GM23338 (cell line): ENCODE results near the gene ZNF512. TPM values are rescaled to one million over a fixed set of nuclear protein-coding genes. Genes with fewer than 3 reads are reported as not detected.

Experiments used
- ATAC-seq: fragments of 200-7000 bp; cut with Tn5 transposase; 3 replicates; pipeline ENCODE4 v1.9.1; 2020
- DNase-seq: peaks from one replicate; pipeline ENCODE4 v3.0.0-alpha.2; 2015; ENCODE audit warnings: low spot score
- H2AFZ ChIP-seq: fragments of 200-600 bp; sonication (generic); 2 replicates; pipeline ENCODE4 v1.8.0; 2016; ENCODE audit warnings: antibody characterized with exemption, mild to moderate bottlenecking, moderate library complexity
- H3F3A ChIP-seq: fragments of 200-600 bp; sonication (generic); replicated peaks from 2 replicates; pipeline ENCODE4 v1.8.0; 2017; ENCODE audit warnings: antibody characterized with exemption, mixed run types, low read depth
- H3K27ac ChIP-seq: fragments of 200-600 bp; sonication (generic); 2 replicates; pipeline ENCODE4 v1.6.1; 2016; ENCODE audit warnings: low read depth
- H3K27me3 ChIP-seq: fragments of 200-600 bp; sonication (generic); 2 replicates; pipeline ENCODE4 v1.8.0; 2016; ENCODE audit warnings: mild to moderate bottlenecking, mixed run types, moderate library complexity; ENCODE audit not compliant: insufficient read depth
- H3K36me3 ChIP-seq: fragments of 200-600 bp; sonication (generic); 2 replicates; pipeline ENCODE4 v1.8.0; 2016; ENCODE audit warnings: mild to moderate bottlenecking; ENCODE audit not compliant: insufficient read depth
- H3K4me1 ChIP-seq: fragments of 200-600 bp; sonication (generic); 2 replicates; pipeline ENCODE4 v1.8.0; 2016; ENCODE audit warnings: mild to moderate bottlenecking, moderate library complexity; ENCODE audit not compliant: insufficient read depth
- H3K4me2 ChIP-seq: fragments of 200-600 bp; sonication (generic); 2 replicates; pipeline ENCODE4 v1.7.1; 2017; ENCODE audit warnings: mixed run types
- H3K4me3 ChIP-seq: fragments of 200-600 bp; sonication (generic); 2 replicates; pipeline ENCODE4 v1.6.1; 2016; ENCODE audit warnings: mixed run types
- H3K79me2 ChIP-seq: fragments of 200-600 bp; sonication (generic); replicated peaks from 2 replicates; pipeline ENCODE4 v1.8.0; 2017; ENCODE audit warnings: mild to moderate bottlenecking; ENCODE audit not compliant: insufficient read depth
- H3K9me2 ChIP-seq: fragments of 200-600 bp; sonication (generic); 2 replicates; pipeline ENCODE4 v1.8.0; 2017; ENCODE audit not compliant: insufficient read depth
- H4K20me1 ChIP-seq: fragments of 200-600 bp; sonication (generic); replicated peaks from 2 replicates; pipeline ENCODE4 v1.8.0; 2017; ENCODE audit warnings: mild to moderate bottlenecking; ENCODE audit not compliant: insufficient read depth
- H3K27ac Mint-ChIP-seq: 2 replicates; pipeline ENCODE4 v1.8.0; 2020; ENCODE audit warnings: inconsistent platforms, mild to moderate bottlenecking, moderate library complexity, mixed read lengths
- H3K27me3 Mint-ChIP-seq: 3 replicates; pipeline ENCODE4 v1.8.0; 2022; ENCODE audit warnings: low read depth, mild to moderate bottlenecking, moderate library complexity, mixed read lengths, inconsistent platforms; ENCODE audit not compliant: insufficient read depth, poor library complexity
- H3K36me3 Mint-ChIP-seq: 3 replicates; pipeline ENCODE4 v1.8.0; 2021; ENCODE audit warnings: low read depth, mild to moderate bottlenecking, inconsistent platforms, moderate library complexity, mixed read lengths
- H3K4me1 Mint-ChIP-seq: 3 replicates; pipeline ENCODE4 v1.8.0; 2020; ENCODE audit warnings: mild to moderate bottlenecking, inconsistent platforms, mixed read lengths
- H3K4me3 Mint-ChIP-seq: 3 replicates; pipeline ENCODE4 v1.8.0; 2021; ENCODE audit warnings: moderate library complexity, mild to moderate bottlenecking, inconsistent platforms, mixed read lengths
- H3K9me3 Mint-ChIP-seq: 3 replicates; pipeline ENCODE4 v1.8.0; 2020; ENCODE audit warnings: moderate library complexity, mild to moderate bottlenecking, inconsistent platforms, mixed read lengths
- polyA plus RNA-seq: library from polyadenylated mRNA; unstranded; fragments of >200 nt; fragmentation: Nextera tagmentation; extraction: Ambion mirVana; gene quantifications from 2 replicates; pipeline ENCODE4 v1.2.1, GENCODE V29; 2016
- small RNA-seq: library from RNA; depleted of rRNA; stranded (forward); fragments of <200 nt; gene quantifications from one replicate; pipeline ENCODE3, GENCODE V24; 2014; ENCODE audit warnings: low replicate concordance
- total RNA-seq: library from RNA; depleted of rRNA; stranded (reverse); fragments of >200 nt; shearing (Covaris generic); gene quantifications from 2 replicates; pipeline ENCODE4 v1.2.3, GENCODE V29; 2014; rRNA removed
- TF ChIP-seq, protein P1 (sequence below): IDR thresholded peaks from 2 replicates; pipeline ENCODE4 v1.6.1; 2016; ENCODE audit warnings: antibody characterized with exemption

Gene ZNF512
- total and polyA plus RNA-seq, 2 experiments from 2014 or later = 26.0 to 38.4 TPM

DNA sequence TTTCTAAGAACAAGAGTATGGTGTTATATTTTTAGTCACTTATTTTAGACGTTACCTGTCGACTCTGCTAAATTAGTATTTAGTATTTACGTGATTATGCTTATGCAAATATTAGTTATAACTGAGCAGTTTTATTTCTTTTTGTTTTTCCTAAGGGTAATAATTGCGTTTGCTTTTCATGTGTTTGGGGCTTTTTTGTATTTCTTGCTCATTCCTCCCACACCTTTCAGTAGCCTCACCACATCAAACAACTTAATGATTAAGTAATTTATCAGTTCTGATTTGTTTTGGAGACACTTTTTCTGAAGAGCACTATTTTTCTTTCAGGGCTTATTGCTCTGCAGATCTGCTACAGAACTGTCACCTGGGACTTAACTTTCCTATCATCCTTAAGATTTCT, 88.4 kb downstream of the ZNF512 start:
- H3K36me3 ChIP-seq = peaks cover 15% of the 10 kb centered on the region

More for the DNA sequence above, 88.4 kb downstream of the ZNF512 start:
- no peaks in the 10 kb centered on the region for H3K27me3 Mint-ChIP-seq
- Histone ChIP-seq H3K9me2 (no peaks in the 10 kb centered on the region), H3K4me3 (no peak overlapping the region), H3K79me2 (no peaks in the 10 kb centered on the region), H4K20me1 (no peaks in the 10 kb centered on the region; the same call in 1 of the 2 replicates), H3K4me2 (no peak overlapping the region), H3K27me3 (no peaks in the 10 kb centered on the region), H3K27ac (no peak overlapping the region), H2AFZ (no peak overlapping the region), H3F3A (no peaks in the 10 kb centered on the region), H3K4me1 (no peaks in the 10 kb centered on the region)
- no peak overlapping the region for H3K27ac Mint-ChIP-seq
- H3K4me1 Mint-ChIP-seq = no peaks in the 10 kb centered on the region
- ATAC-seq (no peak), DNase-seq (no peak)
- TF ChIP-seq, protein P1, sequence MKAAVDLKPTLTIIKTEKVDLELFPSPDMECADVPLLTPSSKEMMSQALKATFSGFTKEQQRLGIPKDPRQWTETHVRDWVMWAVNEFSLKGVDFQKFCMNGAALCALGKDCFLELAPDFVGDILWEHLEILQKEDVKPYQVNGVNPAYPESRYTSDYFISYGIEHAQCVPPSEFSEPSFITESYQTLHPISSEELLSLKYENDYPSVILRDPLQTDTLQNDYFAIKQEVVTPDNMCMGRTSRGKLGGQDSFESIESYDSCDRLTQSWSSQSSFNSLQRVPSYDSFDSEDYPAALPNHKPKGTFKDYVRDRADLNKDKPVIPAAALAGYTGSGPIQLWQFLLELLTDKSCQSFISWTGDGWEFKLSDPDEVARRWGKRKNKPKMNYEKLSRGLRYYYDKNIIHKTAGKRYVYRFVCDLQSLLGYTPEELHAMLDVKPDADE = no peak
- no peak overlapping the region for H3K4me3 Mint-ChIP-seq
- no peaks in the 10 kb centered on the region; the same call in 2 of the 3 replicates for H3K9me3 Mint-ChIP-seq
- H3K36me3 Mint-ChIP-seq = peaks cover 42% of the 10 kb centered on the region

Small RNAs within 50 kb of the gene (small RNA-seq; reads per million reads assigned to genes)
- not detected for gene RF00340

Other genes starting within 250 kb of the ZNF512 start
- gene GTF3C2, start 226.3 kb upstream of the ZNF512 start, total RNA-seq = 110 and 118 TPM in 2 replicates
- gene GTF3C2, start 226.3 kb upstream of the ZNF512 start, polyA plus RNA-seq = 69.1 and 81.7 TPM in 2 replicates
- 43.9 and 51.4 TPM in 2 replicates for gene EIF2B4, start 212.7 kb upstream of the ZNF512 start, total RNA-seq
- 64.0 and 64.4 TPM in 2 replicates for gene EIF2B4, start 212.7 kb upstream of the ZNF512 start, polyA plus RNA-seq
- gene SNX17, start 212.4 kb upstream of the ZNF512 start, total RNA-seq = 58.0 and 66.2 TPM in 2 replicates
- gene SNX17, start 212.4 kb upstream of the ZNF512 start, polyA plus RNA-seq = 32.6 and 34.0 TPM in 2 replicates
- gene ZNF513, start 202.3 kb upstream of the ZNF512 start, total RNA-seq = 13.2 and 13.4 TPM in 2 replicates
- gene ZNF513, start 202.3 kb upstream of the ZNF512 start, polyA plus RNA-seq = 10.4 and 11.3 TPM in 2 replicates
- gene PPM1G, start 173.5 kb upstream of the ZNF512 start, total RNA-seq = 178 and 183 TPM in 2 replicates
- gene PPM1G, start 173.5 kb upstream of the ZNF512 start, polyA plus RNA-seq = 201 and 211 TPM in 2 replicates
- gene NRBP1, start 154.4 kb upstream of the ZNF512 start, total RNA-seq = 118 and 128 TPM in 2 replicates
- 73.4 and 75.0 TPM in 2 replicates for gene NRBP1, start 154.4 kb upstream of the ZNF512 start, polyA plus RNA-seq
- 6.6 and 15.8 TPM in 2 replicates for gene KRTCAP3, start 140.7 kb upstream of the ZNF512 start, total RNA-seq
- 51.2 and 52.4 TPM in 2 replicates for gene KRTCAP3, start 140.7 kb upstream of the ZNF512 start, polyA plus RNA-seq
- 17.2 and 17.6 TPM in 2 replicates for gene IFT172, start 93.3 kb upstream of the ZNF512 start, total RNA-seq
- 8.9 and 9.1 TPM in 2 replicates for gene IFT172, start 93.3 kb upstream of the ZNF512 start, polyA plus RNA-seq
- gene FNDC4, start 87.8 kb upstream of the ZNF512 start, total RNA-seq = 13.3 and 13.7 TPM in 2 replicates
- 5.9 and 7.8 TPM in 2 replicates for gene FNDC4, start 87.8 kb upstream of the ZNF512 start, polyA plus RNA-seq
- not detected in 2 replicates for gene GCKR, start 86.2 kb upstream of the ZNF512 start, total RNA-seq
- gene GCKR, start 86.2 kb upstream of the ZNF512 start, polyA plus RNA-seq = not detected in 2 replicates
- 1.7 and 1.9 TPM in 2 replicates for gene CCDC121, start 46.0 kb downstream of the ZNF512 start, total RNA-seq
- 1.6 and 2.1 TPM in 2 replicates for gene CCDC121, start 46.0 kb downstream of the ZNF512 start, polyA plus RNA-seq
- gene GPN1, start 46.0 kb downstream of the ZNF512 start, total RNA-seq = 40.3 and 41.2 TPM in 2 replicates
- 20.8 and 23.7 TPM in 2 replicates for gene GPN1, start 46.0 kb downstream of the ZNF512 start, polyA plus RNA-seq
- gene SUPT7L, start 80.6 kb downstream of the ZNF512 start, total RNA-seq = 16.5 and 17.7 TPM in 2 replicates
- 13.5 and 13.7 TPM in 2 replicates for gene SUPT7L, start 80.6 kb downstream of the ZNF512 start, polyA plus RNA-seq
- 19.0 and 24.3 TPM in 2 replicates for gene SLC4A1AP, start 80.8 kb downstream of the ZNF512 start, total RNA-seq
- gene SLC4A1AP, start 80.8 kb downstream of the ZNF512 start, polyA plus RNA-seq = 25.2 and 29.2 TPM in 2 replicates
- gene MRPL33, start 188.7 kb downstream of the ZNF512 start, total RNA-seq = 80.5 and 83.9 TPM in 2 replicates
- gene MRPL33, start 188.7 kb downstream of the ZNF512 start, polyA plus RNA-seq = 292 and 310 TPM in 2 replicates